Ramos (cell line): ENCODE measurements around the gene ARHGAP40.

ENCODE experiments used
- in situ Hi-C: fragments of 300-500 bp; cut with MboI; formaldehyde crosslinking; loops from one replicate; pipeline ENCODE4 v1.14.3; 2022; ENCODE audit warnings: low sequenced_read_pairs; ENCODE audit not compliant: unreplicated experiment

ARHGAP40 gene

GRCh38 chr20:38612751-38613515 lies 11.3 kb downstream of the ARHGAP40 start:
- in situ Hi-C loops: no loop called here

- in situ Hi-C loops: no loop called here
Measured at GRCh38 chr20:38615283-38615682, 13.7 kb downstream of the ARHGAP40 start.

- in situ Hi-C loops: no loop called here
Measured at GRCh38 chr20:38616457-38616856, 14.8 kb downstream of the ARHGAP40 start.

GRCh38 chr20:38617011-38617829 lies 15.6 kb downstream of the ARHGAP40 start:
- in situ Hi-C loops: no loop called here

- in situ Hi-C loops: no loop called here
Measured at GRCh38 chr20:38617830-38618196, 16.2 kb downstream of the ARHGAP40 start.

- in situ Hi-C loops: no loop called here
Measured at GRCh38 chr20:38620441-38620840, 18.8 kb downstream of the ARHGAP40 start.

GRCh38 chr20:38623061-38623460 lies 21.5 kb downstream of the ARHGAP40 start:
- in situ Hi-C loops: no loop called here

GRCh38 chr20:38624084-38624483 lies 22.5 kb downstream of the ARHGAP40 start:
- in situ Hi-C loops: no loop called here

GRCh38 chr20:38625896-38626295 lies 24.3 kb downstream of the ARHGAP40 start:
- in situ Hi-C loops: no loop called here

GRCh38 chr20:38626921-38627659 lies 25.5 kb downstream of the ARHGAP40 start:
- in situ Hi-C loops: no loop called here

- in situ Hi-C loops: no loop called here
Measured at GRCh38 chr20:38628580-38629470, 27.2 kb downstream of the ARHGAP40 start.

- in situ Hi-C loops: no loop called here
Measured at GRCh38 chr20:38629979-38630378, 28.4 kb downstream of the ARHGAP40 start.

- in situ Hi-C loops: no loop called here
Measured at GRCh38 chr20:38630727-38631126, 29.1 kb downstream of the ARHGAP40 start.

GRCh38 chr20:38631155-38632022 lies 29.8 kb downstream of the ARHGAP40 start:
- in situ Hi-C loops: no loop called here

- in situ Hi-C loops: no loop called here
Measured at GRCh38 chr20:38633577-38634093, 32.0 kb downstream of the ARHGAP40 start.

- in situ Hi-C loops: no loop called here
Measured at GRCh38 chr20:38635721-38636288, 34.2 kb downstream of the ARHGAP40 start.

- in situ Hi-C loops: no loop called here
Measured at GRCh38 chr20:38640521-38640920, 38.9 kb downstream of the ARHGAP40 start.

- in situ Hi-C loops: no loop called here
Measured at GRCh38 chr20:38642498-38642897, 40.9 kb downstream of the ARHGAP40 start.
